LNCaP clone FGC (cell line): ENCODE measurements around the gene DLL1.

Experiments
- DNase-seq: peaks from one replicate; pipeline ENCODE4 v3.0.0-alpha.2; 2011; ENCODE audit warnings: low read depth
- H3K4me3 ChIP-seq: 2 replicates; pipeline ENCODE4 v1.5.1; 2011; ENCODE audit warnings: mild to moderate bottlenecking, low read depth, low read length, control low read depth
- TF ChIP-seq, protein P1 (sequence below): IDR thresholded peaks from 2 replicates; pipeline ENCODE4 v1.5.1; 2012; ENCODE audit warnings: mild to moderate bottlenecking; ENCODE audit not compliant: control insufficient read depth, insufficient read depth; ENCODE audit errors: extremely low read depth

The DLL1 gene

DNA sequence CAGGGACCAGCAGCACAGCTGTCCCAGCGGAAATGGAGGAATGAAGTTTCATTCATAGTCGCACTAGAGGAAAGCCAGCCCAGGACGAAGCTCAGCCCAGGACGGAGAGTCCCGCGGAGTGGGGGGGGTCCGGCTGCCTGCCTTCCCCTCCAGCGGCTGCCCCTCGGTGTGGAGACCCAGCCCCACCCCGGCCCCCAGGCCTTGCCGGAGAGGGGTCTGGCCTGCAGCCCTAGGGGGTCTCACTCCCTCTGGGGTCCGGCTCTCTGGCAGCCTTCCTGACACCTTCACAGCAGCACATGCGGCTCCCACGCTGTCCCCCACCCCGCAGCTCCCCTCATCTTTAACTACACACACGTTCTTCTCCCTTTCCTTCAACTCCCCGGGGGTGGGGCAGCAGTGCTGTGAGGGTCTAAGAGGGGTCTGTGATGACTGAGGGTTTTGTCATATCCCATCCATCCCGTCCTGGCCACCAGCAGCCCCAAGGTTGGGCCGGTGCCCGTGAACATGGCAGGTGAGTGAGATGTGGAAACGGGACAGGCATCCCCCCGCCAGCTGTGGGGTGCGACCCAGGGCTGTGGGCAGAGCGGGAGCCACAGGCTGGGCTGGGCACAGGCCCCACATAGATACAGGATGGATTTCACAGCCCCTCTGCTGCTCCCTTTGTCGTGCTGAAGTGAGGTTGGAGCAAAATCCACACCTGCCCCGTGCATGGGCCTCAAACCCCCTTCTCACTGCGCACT, 41.8 kb downstream of the DLL1 start:
- DNase-seq = no peak
- no peak overlapping the region for H3K4me3 ChIP-seq
- TF ChIP-seq, protein P1, sequence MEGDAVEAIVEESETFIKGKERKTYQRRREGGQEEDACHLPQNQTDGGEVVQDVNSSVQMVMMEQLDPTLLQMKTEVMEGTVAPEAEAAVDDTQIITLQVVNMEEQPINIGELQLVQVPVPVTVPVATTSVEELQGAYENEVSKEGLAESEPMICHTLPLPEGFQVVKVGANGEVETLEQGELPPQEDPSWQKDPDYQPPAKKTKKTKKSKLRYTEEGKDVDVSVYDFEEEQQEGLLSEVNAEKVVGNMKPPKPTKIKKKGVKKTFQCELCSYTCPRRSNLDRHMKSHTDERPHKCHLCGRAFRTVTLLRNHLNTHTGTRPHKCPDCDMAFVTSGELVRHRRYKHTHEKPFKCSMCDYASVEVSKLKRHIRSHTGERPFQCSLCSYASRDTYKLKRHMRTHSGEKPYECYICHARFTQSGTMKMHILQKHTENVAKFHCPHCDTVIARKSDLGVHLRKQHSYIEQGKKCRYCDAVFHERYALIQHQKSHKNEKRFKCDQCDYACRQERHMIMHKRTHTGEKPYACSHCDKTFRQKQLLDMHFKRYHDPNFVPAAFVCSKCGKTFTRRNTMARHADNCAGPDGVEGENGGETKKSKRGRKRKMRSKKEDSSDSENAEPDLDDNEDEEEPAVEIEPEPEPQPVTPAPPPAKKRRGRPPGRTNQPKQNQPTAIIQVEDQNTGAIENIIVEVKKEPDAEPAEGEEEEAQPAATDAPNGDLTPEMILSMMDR = no peak

DNA sequence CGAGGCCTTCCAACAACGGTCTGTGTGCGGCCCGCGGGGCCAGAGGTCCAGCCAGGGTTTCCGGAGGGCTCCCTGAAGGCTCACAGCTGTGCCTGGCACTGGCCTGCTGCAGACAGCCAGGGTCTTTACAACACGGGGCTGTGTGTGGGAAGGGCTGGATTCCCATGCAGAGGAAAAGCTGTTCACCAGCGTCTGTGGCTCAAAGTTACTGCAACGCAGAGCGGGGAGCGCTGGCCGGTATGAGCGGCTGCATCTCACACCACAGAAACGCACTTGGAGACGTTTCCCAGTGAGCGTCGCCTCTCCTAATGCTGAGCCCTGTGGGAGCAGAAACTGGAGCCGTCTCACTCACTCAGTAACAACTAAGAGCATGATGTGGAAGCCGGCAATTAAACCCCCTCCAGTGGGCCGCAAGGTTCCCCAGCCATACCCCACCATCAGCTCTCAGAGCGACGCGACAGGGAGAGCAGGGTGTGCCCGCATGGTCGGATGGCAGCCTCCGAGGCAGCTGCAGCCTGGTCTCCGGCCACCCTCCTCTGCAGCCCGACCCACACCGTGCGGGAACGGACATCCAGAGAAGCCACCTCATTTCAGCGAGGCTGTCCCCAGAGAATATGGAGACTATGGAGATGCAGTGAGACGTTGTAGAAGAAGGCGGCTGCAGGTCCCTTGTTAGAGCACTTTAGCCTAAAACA, 42.6 kb downstream of the DLL1 start:
- DNase-seq = no peak
- no peak overlapping the region for H3K4me3 ChIP-seq

DNA sequence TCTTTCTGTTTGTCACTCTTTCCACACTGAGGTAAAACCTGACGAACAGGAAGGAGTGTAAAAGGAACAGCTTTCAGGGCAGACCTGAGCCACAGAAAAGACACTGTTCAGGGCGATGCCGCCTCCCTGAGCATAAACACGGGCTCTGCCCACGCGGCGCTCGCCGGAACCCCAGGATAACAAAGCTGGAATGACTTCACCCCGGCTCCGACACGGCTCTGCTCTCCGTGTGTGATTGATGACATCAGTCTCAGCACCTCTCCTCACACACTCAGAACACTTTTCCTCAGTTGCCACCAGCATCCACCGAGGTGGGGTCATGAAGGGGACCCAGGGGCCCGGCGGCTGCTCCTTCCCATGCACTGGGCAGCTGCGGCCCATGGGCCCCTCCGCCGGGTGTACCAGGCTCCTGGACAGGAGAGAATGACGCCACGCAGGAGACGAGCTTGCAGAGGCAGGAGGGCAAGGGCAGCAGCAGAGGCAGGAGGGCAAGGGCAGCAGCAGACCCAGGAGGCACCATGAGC, 43.6 kb downstream of the DLL1 start:
- TF ChIP-seq, protein P1 = no peak
- no peak overlapping the region for H3K4me3 ChIP-seq
- no peak for DNase-seq

More for the DNA sequence above, 42.6 kb downstream of the DLL1 start:
- TF ChIP-seq, protein P1 = no peak

DNA sequence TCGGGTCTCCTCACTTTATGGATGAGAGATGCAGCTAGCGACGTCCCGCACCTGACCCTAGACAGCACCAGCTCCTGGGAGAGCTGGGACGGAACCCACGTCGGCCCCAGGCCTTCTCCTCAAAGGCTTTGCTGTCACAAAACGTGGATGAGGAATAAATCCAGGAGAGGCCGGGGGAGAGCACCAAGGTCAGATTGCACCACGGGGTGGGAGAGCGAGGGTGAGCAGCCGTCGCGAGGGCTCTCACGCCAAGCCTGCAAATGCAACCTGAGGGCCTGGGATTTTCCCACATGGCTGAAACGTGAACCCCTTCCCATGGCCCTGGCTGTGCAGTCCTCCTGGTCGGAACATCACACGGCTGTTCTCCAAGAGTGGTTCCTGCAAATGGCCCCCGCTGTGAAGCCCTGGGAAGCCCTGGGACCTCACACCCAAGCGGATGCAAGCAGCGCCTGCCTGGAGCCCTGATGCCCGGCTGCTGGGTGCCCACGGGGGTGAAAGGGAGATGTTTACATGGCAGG, 45.3 kb downstream of the DLL1 start:
- DNase-seq = no peak
- TF ChIP-seq, protein P1 = no peak
- no peak overlapping the region for H3K4me3 ChIP-seq

DNA sequence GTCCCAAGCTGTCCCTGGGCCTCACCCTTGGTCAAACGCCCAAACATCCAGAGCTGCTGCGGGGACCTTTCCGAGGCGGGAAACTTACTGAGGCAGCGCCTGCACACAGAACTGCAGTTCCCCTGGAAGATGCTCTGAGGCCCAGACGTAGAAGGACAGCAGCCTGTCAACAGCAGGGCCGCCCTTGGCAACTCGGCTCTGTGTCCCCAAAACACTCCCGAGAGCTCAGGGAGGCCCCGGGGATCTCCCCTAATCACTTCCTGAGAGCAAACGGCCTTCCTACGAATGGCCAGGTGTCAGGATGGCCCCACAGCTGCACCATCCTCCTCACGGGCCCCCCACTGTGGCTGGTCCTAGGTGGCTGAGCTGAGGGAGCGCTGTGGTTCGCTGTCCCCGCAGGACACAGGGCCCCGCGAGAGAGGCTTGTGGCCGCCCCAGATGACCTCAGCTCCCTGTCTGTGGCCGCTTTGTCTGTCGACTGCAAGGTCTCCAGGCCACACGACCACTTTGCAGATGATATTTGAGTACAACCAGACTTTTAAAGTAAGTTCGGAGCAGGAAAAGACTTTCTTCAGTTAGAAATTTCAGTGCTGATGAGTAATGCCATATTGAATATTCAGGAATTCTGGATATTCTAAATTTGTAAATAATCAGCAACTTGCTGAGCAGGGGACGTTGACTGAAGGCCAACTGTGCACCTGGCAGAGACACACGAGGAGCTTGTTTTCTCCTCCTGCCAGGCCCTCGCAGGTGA, 46.0 kb downstream of the DLL1 start:
- TF ChIP-seq, protein P1 = no peak
- H3K4me3 ChIP-seq = no peak overlapping the region
- DNase-seq = no peak

DNA sequence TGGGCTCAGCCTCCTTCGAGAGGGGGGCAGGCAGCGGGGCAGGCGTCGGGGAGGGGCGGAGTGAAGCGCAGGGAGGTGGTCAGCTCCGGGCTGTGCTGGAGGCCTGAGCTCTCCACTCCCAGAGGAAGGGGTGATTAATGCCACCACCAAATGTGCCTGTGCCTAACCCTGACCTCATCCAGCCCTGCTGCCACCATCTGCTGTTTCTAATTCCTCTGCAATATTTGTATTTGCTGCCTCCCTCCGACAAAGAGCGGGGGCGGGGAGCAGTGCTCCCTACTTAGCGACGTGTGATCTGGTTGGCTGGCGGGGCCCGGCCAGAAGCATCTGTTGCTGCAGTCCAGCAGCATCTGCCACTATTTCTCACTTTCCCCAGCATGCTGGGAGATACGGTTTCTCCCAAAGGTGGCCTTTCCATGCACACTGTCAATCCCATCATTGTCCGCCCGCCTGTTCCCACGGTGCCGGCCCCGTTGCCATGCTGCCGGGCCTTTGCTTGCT, 47.0 kb downstream of the DLL1 start:
- TF ChIP-seq, protein P1 = no peak
- no peak overlapping the region for H3K4me3 ChIP-seq
- no peak for DNase-seq
